Stimulated activated memory B cell treated with anti-CD40 and anti-IgM and Interleukin-4, amounts not matched to agents 10 μg/mL and 1 μg/mL and 100 μg/mL, for 72 hours (primary cell): ENCODE measurements around the gene IGF2BP3.
A peak's percentile ranks its signal among the peaks of the same experiment; 100 is the strongest.

Experiments
- ATAC-seq: fragments of 150-1000 bp; cut with Tn5 transposase; 2 replicates; pipeline ENCODE4 v1.10.0; 2021
- H3K27ac Mint-ChIP-seq: one replicate; pipeline ENCODE4 v1.8.0; 2022; ENCODE audit warnings: mild to moderate bottlenecking, mixed read lengths
- H3K27me3 Mint-ChIP-seq: one replicate; pipeline ENCODE4 v1.8.0; 2022; ENCODE audit warnings: mixed read lengths
- H3K36me3 Mint-ChIP-seq: one replicate; pipeline ENCODE4 v1.8.0; 2022; ENCODE audit warnings: mixed read lengths
- H3K4me1 Mint-ChIP-seq: one replicate; pipeline ENCODE4 v1.8.0; 2022; ENCODE audit warnings: mixed read lengths
- H3K4me3 Mint-ChIP-seq: one replicate; pipeline ENCODE4 v1.8.0; 2022; ENCODE audit warnings: mild to moderate bottlenecking, moderate library complexity, mixed read lengths
- H3K9me3 Mint-ChIP-seq: one replicate; pipeline ENCODE4 v1.8.0; 2022; ENCODE audit warnings: mixed read lengths

The IGF2BP3 gene

GRCh38 chr7:23350466-23350865 is 119.8 kb downstream of the IGF2BP3 start:
- Mint-ChIP-seq H3K4me1 (peaks cover 37% of the 10 kb centered on the region), H3K36me3 (no peaks in the 10 kb centered on the region), H3K27ac (no peak overlapping the region), H3K4me3 (no peak overlapping the region), H3K27me3 (peaks cover 1% of the 10 kb centered on the region), H3K9me3 (no peaks in the 10 kb centered on the region)
- ATAC-seq: no peak

GRCh38 chr7:23349484-23350157 is 120.7 kb downstream of the IGF2BP3 start:
- ATAC-seq: no peak
- H3K27ac Mint-ChIP-seq: no peak overlapping the region
- H3K9me3 Mint-ChIP-seq: no peaks in the 10 kb centered on the region
- H3K36me3 Mint-ChIP-seq: no peaks in the 10 kb centered on the region
- H3K4me1 Mint-ChIP-seq: peaks cover 43% of the 10 kb centered on the region
- H3K27me3 Mint-ChIP-seq: no peaks in the 10 kb centered on the region
- no peak overlapping the region for H3K4me3 Mint-ChIP-seq

- ATAC-seq: no peak
- Mint-ChIP-seq H3K9me3 (no peaks in the 10 kb centered on the region), H3K4me3 (peak overlapping the region; percentile 54), H3K27ac (peak overlapping the region; percentile 85), H3K27me3 (no peaks in the 10 kb centered on the region), H3K36me3 (no peaks in the 10 kb centered on the region), H3K4me1 (peaks cover 34% of the 10 kb centered on the region)
These were observed 122.6 kb downstream of the IGF2BP3 start for GRCh38 chr7:23347682-23348180.

- no peaks in the 10 kb centered on the region for H3K27me3 Mint-ChIP-seq
- peaks cover 32% of the 10 kb centered on the region for H3K4me1 Mint-ChIP-seq
- no peaks in the 10 kb centered on the region for H3K9me3 Mint-ChIP-seq
- H3K4me3 Mint-ChIP-seq: peak overlapping the region; percentile 54
- peak overlapping the region; percentile 85 for H3K27ac Mint-ChIP-seq
- H3K36me3 Mint-ChIP-seq: no peaks in the 10 kb centered on the region
- ATAC-seq: no peak
These were observed 123.1 kb downstream of the IGF2BP3 start for GRCh38 chr7:23347033-23347681.

GRCh38 chr7:23346316-23346715 is 124.0 kb downstream of the IGF2BP3 start:
- Mint-ChIP-seq H3K36me3 (no peaks in the 10 kb centered on the region), H3K4me3 (peak overlapping the region; percentile 82), H3K4me1 (peaks cover 32% of the 10 kb centered on the region), H3K27ac (peak overlapping the region; percentile 85), H3K27me3 (no peaks in the 10 kb centered on the region), H3K9me3 (no peaks in the 10 kb centered on the region)
- ATAC-seq: peak; percentile 70

GRCh38 chr7:23345601-23346000 is 124.7 kb downstream of the IGF2BP3 start:
- Mint-ChIP-seq H3K4me3 (peak overlapping the region; percentile 82), H3K27ac (peak overlapping the region; percentile 85), H3K27me3 (no peaks in the 10 kb centered on the region), H3K36me3 (no peaks in the 10 kb centered on the region), H3K9me3 (no peaks in the 10 kb centered on the region), H3K4me1 (peaks cover 32% of the 10 kb centered on the region)
- ATAC-seq: no peak

- Mint-ChIP-seq H3K27ac (no peak overlapping the region), H3K36me3 (no peaks in the 10 kb centered on the region), H3K9me3 (no peaks in the 10 kb centered on the region), H3K4me1 (peaks cover 32% of the 10 kb centered on the region), H3K27me3 (no peaks in the 10 kb centered on the region), H3K4me3 (no peak overlapping the region)
- no peak for ATAC-seq
These were observed 126.3 kb downstream of the IGF2BP3 start for GRCh38 chr7:23343806-23344475.

GRCh38 chr7:23343102-23343501 is 127.2 kb downstream of the IGF2BP3 start:
- Mint-ChIP-seq H3K4me3 (no peak overlapping the region), H3K9me3 (no peaks in the 10 kb centered on the region), H3K36me3 (no peaks in the 10 kb centered on the region), H3K27me3 (no peaks in the 10 kb centered on the region), H3K4me1 (peaks cover 32% of the 10 kb centered on the region), H3K27ac (no peak overlapping the region)
- ATAC-seq: no peak

- Mint-ChIP-seq H3K27me3 (no peaks in the 10 kb centered on the region), H3K9me3 (no peaks in the 10 kb centered on the region), H3K4me3 (no peak overlapping the region), H3K4me1 (peaks cover 21% of the 10 kb centered on the region), H3K27ac (no peak overlapping the region), H3K36me3 (peaks cover 6% of the 10 kb centered on the region)
- ATAC-seq: no peak
These were observed 128.3 kb downstream of the IGF2BP3 start for GRCh38 chr7:23341846-23342598.

GRCh38 chr7:23338863-23339262 is 131.4 kb downstream of the IGF2BP3 start:
- no peaks in the 10 kb centered on the region for H3K4me1 Mint-ChIP-seq
- no peak for ATAC-seq

GRCh38 chr7:23338439-23338838 is 131.9 kb downstream of the IGF2BP3 start:
- no peak overlapping the region for H3K27ac Mint-ChIP-seq
- no peak overlapping the region for H3K4me3 Mint-ChIP-seq
- no peak for ATAC-seq
- H3K4me1 Mint-ChIP-seq: no peaks in the 10 kb centered on the region
- H3K27me3 Mint-ChIP-seq: no peaks in the 10 kb centered on the region
- H3K36me3 Mint-ChIP-seq: peaks cover 6% of the 10 kb centered on the region
- H3K9me3 Mint-ChIP-seq: no peaks in the 10 kb centered on the region

More at GRCh38 chr7:23338863-23339262, 131.4 kb downstream of the IGF2BP3 start:
- Mint-ChIP-seq H3K27me3 (no peaks in the 10 kb centered on the region), H3K4me3 (no peak overlapping the region), H3K36me3 (peaks cover 6% of the 10 kb centered on the region), H3K27ac (no peak overlapping the region), H3K9me3 (no peaks in the 10 kb centered on the region)

GRCh38 chr7:23337374-23337773 is 132.9 kb downstream of the IGF2BP3 start:
- H3K36me3 Mint-ChIP-seq: peaks cover 6% of the 10 kb centered on the region
- ATAC-seq: no peak
- H3K27ac Mint-ChIP-seq: no peak overlapping the region
- H3K4me1 Mint-ChIP-seq: no peaks in the 10 kb centered on the region
- no peaks in the 10 kb centered on the region for H3K9me3 Mint-ChIP-seq
- H3K4me3 Mint-ChIP-seq: no peak overlapping the region
- H3K27me3 Mint-ChIP-seq: no peaks in the 10 kb centered on the region

GRCh38 chr7:23336799-23337283 is 133.4 kb downstream of the IGF2BP3 start:
- Mint-ChIP-seq H3K36me3 (peaks cover 6% of the 10 kb centered on the region), H3K27me3 (no peaks in the 10 kb centered on the region), H3K27ac (no peak overlapping the region), H3K9me3 (no peaks in the 10 kb centered on the region), H3K4me3 (no peak overlapping the region), H3K4me1 (no peaks in the 10 kb centered on the region)
- no peak for ATAC-seq

- ATAC-seq: no peak
- H3K27me3 Mint-ChIP-seq: no peaks in the 10 kb centered on the region
- no peaks in the 10 kb centered on the region for H3K9me3 Mint-ChIP-seq
- no peaks in the 10 kb centered on the region for H3K4me1 Mint-ChIP-seq
- H3K27ac Mint-ChIP-seq: no peak overlapping the region
- H3K4me3 Mint-ChIP-seq: no peak overlapping the region
- H3K36me3 Mint-ChIP-seq: peaks cover 6% of the 10 kb centered on the region
These were observed 134.2 kb downstream of the IGF2BP3 start for GRCh38 chr7:23336086-23336485.

GRCh38 chr7:23335621-23336020 is 134.7 kb downstream of the IGF2BP3 start:
- H3K4me3 Mint-ChIP-seq: no peak overlapping the region
- no peaks in the 10 kb centered on the region for H3K4me1 Mint-ChIP-seq
- H3K27me3 Mint-ChIP-seq: no peaks in the 10 kb centered on the region
- H3K9me3 Mint-ChIP-seq: no peaks in the 10 kb centered on the region
- no peak for ATAC-seq
- H3K36me3 Mint-ChIP-seq: peaks cover 6% of the 10 kb centered on the region
- H3K27ac Mint-ChIP-seq: no peak overlapping the region
